Measurements from ENCODE around the gene LENG1.

GRCh38 chr19:54186351-54186750 is 26.8 kb upstream of the LENG1 start:
- TF ChIP-seq EZH2phosphoT487 (IDR thresholded peaks at IDR 0.05; ENCODE audit: low read depth, severe bottlenecking, unreplicated experiment): no peak
- no peak for TF ChIP-seq CTCF (IDR thresholded peaks at IDR 0.05; ENCODE audit: poor library complexity)
- TF ChIP-seq EZH2 (IDR thresholded peaks at IDR 0.05; ENCODE audit: borderline replicate concordance): no peak

Measured in hepatocyte (in vitro differentiated cells).